ENCODE measurements around the gene GMIP. TPM values are rescaled to one million over a fixed set of nuclear protein-coding genes. Genes with fewer than 3 reads are reported as not detected.

The GMIP gene
- total RNA-seq, 1 donor from 2014 or later: 18.0 TPM

- no peak overlapping the region for H3K27ac Mint-ChIP-seq (ENCODE audit: unreplicated experiment)
- H3K27me3 Mint-ChIP-seq (ENCODE audit: low read depth): no peaks in the 10 kb centered on the region
- no peaks in the 10 kb centered on the region for H3K9me3 Mint-ChIP-seq (ENCODE audit: low read depth)
- H3K4me3 Mint-ChIP-seq (ENCODE audit: unreplicated experiment): no peak overlapping the region
- H3K36me3 Mint-ChIP-seq (ENCODE audit: low read depth): no peaks in the 10 kb centered on the region
- no peaks in the 10 kb centered on the region for H3K4me1 Mint-ChIP-seq (ENCODE audit: low read depth)
- DNase-seq (ENCODE audit: low spot score): no peak
- TF ChIP-seq CTCF (IDR thresholded peaks at IDR 0.05): no peak
Measured at GRCh38 chr19:19580418-19580817, 63.0 kb downstream of the GMIP start.

GRCh38 chr19:19579533-19580361 lies 63.7 kb downstream of the GMIP start:
- Mint-ChIP-seq H3K36me3 (ENCODE audit: low read depth) (no peaks in the 10 kb centered on the region), H3K4me3 (ENCODE audit: unreplicated experiment) (no peak overlapping the region), H3K9me3 (ENCODE audit: low read depth) (no peaks in the 10 kb centered on the region), H3K27me3 (ENCODE audit: low read depth) (no peaks in the 10 kb centered on the region), H3K27ac (ENCODE audit: unreplicated experiment) (no peak overlapping the region), H3K4me1 (ENCODE audit: low read depth) (no peaks in the 10 kb centered on the region)
- no peak for DNase-seq (ENCODE audit: low spot score)
- no peak for TF ChIP-seq CTCF (IDR thresholded peaks at IDR 0.05)

Other genes starting within 250 kb of the GMIP start
- gene GATAD2A, start 238.0 kb downstream of the GMIP start, total RNA-seq: 68.9 to 83.7 TPM (median 82.6 TPM) in 3 replicates
- 1.3 to 1.8 TPM (median 1.4 TPM) in 3 replicates for gene TSSK6, start 128.1 kb downstream of the GMIP start, total RNA-seq
- 313 to 316 TPM (median 313 TPM) in 3 replicates for gene NDUFA13, start 127.4 kb downstream of the GMIP start, total RNA-seq
- 3.6 to 5.3 TPM (median 4.0 TPM) in 3 replicates for gene YJEFN3, start 114.7 kb downstream of the GMIP start, total RNA-seq
- gene CILP2, start 105.4 kb downstream of the GMIP start, total RNA-seq: 5.8 to 12.7 TPM (median 11.7 TPM) in 3 replicates
- 1.1 to 1.5 TPM (median 1.2 TPM) in 3 replicates for gene PBX4, start 25.0 kb downstream of the GMIP start, total RNA-seq
- gene LPAR2, start 15.4 kb downstream of the GMIP start, total RNA-seq: 8.1 to 9.5 TPM (median 8.2 TPM) in 3 replicates
- gene ATP13A1, start 20.0 kb upstream of the GMIP start, total RNA-seq: 48.1 to 68.3 TPM (median 48.8 TPM) in 3 replicates
- gene ZNF101, start 25.2 kb upstream of the GMIP start, total RNA-seq: 5.4 to 9.8 TPM (median 6.2 TPM) in 3 replicates
- gene ZNF14, start 89.5 kb upstream of the GMIP start, total RNA-seq: 3.3 to 5.0 TPM (median 3.4 TPM) in 3 replicates
- 6.8 to 10.8 TPM (median 8.1 TPM) in 3 replicates for gene ZNF506, start 178.1 kb upstream of the GMIP start, total RNA-seq
- gene ZNF253, start 222.2 kb upstream of the GMIP start, total RNA-seq: 6.1 to 9.3 TPM (median 7.6 TPM) in 3 replicates

All from chondrocyte (in vitro differentiated cells).